K562 (cell line): ENCODE results near the gene ENO3. TPM values are rescaled to one million over a fixed set of nuclear protein-coding genes. Genes with fewer than 3 reads are reported as not detected.

ENCODE experiments used
- ARID2 ChIP-seq: fragments of 450-650 bp; IDR thresholded peaks from 2 replicates; pipeline ENCODE4 v1.6.1; 2017; ENCODE audit warnings: antibody characterized with exemption, mild to moderate bottlenecking
- CEBPZ ChIP-seq: fragments of 150-350 bp; IDR thresholded peaks from 2 replicates; pipeline ENCODE4 v1.6.1; 2014; ENCODE audit warnings: low read depth, mild to moderate bottlenecking, low read length, borderline replicate concordance
- GTF2F1 ChIP-seq: IDR thresholded peaks from 2 replicates; pipeline ENCODE4 v1.6.1; 2011; ENCODE audit warnings: low read depth, low read length, improper control_type of control experiment
- HMGXB4 ChIP-seq: sonication (generic); formaldehyde crosslinking; IDR thresholded peaks from 2 replicates; pipeline ENCODE4 v1.8.1; 2023; ENCODE audit warnings: mild to moderate bottlenecking, missing genetic modification reagents
- HNRNPK ChIP-seq: fragments of 200-400 bp; formaldehyde crosslinking; IDR thresholded peaks from one replicate; pipeline ENCODE4 v1.6.1; 2018; ENCODE audit warnings: mild to moderate bottlenecking, low read depth, low read length; ENCODE audit not compliant: poor library complexity, severe bottlenecking
- MTF1 ChIP-seq: fragments of 250-450 bp; sonication (Bioruptor Pico); IDR thresholded peaks from 2 replicates; pipeline ENCODE4 v1.9.0; 2021; ENCODE audit warnings: moderate library complexity, mild to moderate bottlenecking, inconsistent platforms, borderline replicate concordance
- NCOA2 ChIP-seq, 2 experiments: fragments of 450-650 bp; IDR thresholded peaks; 2 replicates each; pipeline ENCODE4 v1.6.1; 2018; ENCODE audit warnings: mild to moderate bottlenecking in 2 of 2, moderate library complexity in 1 of 2; ENCODE audit not compliant: partially characterized antibody in 2 of 2
- NRF1 ChIP-seq, 2 experiments: fragments of 450-650 bp; IDR thresholded peaks in 1 of 2; conservative IDR thresholded peaks in 1 of 2; 2 replicates each; pipeline ENCODE4 v1.6.1; 2014; ENCODE audit warnings: mild to moderate bottlenecking in 2 of 2
- POLR2A ChIP-seq: fragments of 450-650 bp; conservative IDR thresholded peaks from 2 replicates; pipeline ENCODE4 v1.6.1; 2016
- POLR2AphosphoS5 ChIP-seq: IDR thresholded peaks from 2 replicates; pipeline ENCODE4 v1.6.1; 2011; ENCODE audit warnings: mild to moderate bottlenecking, low read depth, low read length, moderate library complexity; ENCODE audit not compliant: control insufficient read depth, insufficient read depth
- RBFOX2 ChIP-seq: fragments of 200-400 bp; formaldehyde crosslinking; IDR thresholded peaks from 2 replicates; pipeline ENCODE4 v1.6.1; 2017; ENCODE audit warnings: low read depth, mild to moderate bottlenecking, low read length, moderate library complexity
- SMARCA5 ChIP-seq: fragments of 450-650 bp; IDR thresholded peaks from 2 replicates; pipeline ENCODE4 v1.6.1; 2016
- SUPT5H ChIP-seq: fragments of 450-650 bp; IDR thresholded peaks from 2 replicates; pipeline ENCODE4 v1.6.1; 2016
- TAF7 ChIP-seq: fragments of 450-650 bp; IDR thresholded peaks from 2 replicates; pipeline ENCODE4 v1.6.1; 2016; ENCODE audit warnings: missing genetic modification characterization, missing compliant biosample characterization
- TBL1XR1 ChIP-seq, 2 experiments: IDR thresholded peaks; 2 replicates each; pipeline ENCODE4 v1.6.1; 2012; ENCODE audit warnings: improper control_type of control experiment in 2 of 2, low read length in 2 of 2, mild to moderate bottlenecking in 1 of 2
- THRB ChIP-seq: fragments of 450-650 bp; formaldehyde crosslinking; conservative IDR thresholded peaks from 2 replicates; pipeline ENCODE4 v1.4.0; 2022; ENCODE audit warnings: mild to moderate bottlenecking, missing genetic modification characterization
- USF2 ChIP-seq: sonication (generic); formaldehyde crosslinking; IDR thresholded peaks from 2 replicates; pipeline ENCODE4 v1.5.0; 2020; ENCODE audit warnings: missing genetic modification reagents
- ZBTB17 ChIP-seq: fragments of 450-650 bp; formaldehyde crosslinking; IDR thresholded peaks from 2 replicates; pipeline ENCODE4 v1.4.0; 2020; ENCODE audit warnings: mild to moderate bottlenecking
- ZC3H11A ChIP-seq: IDR thresholded peaks from 2 replicates; pipeline ENCODE4 v1.6.1; 2012; ENCODE audit warnings: low read depth, low read length, improper control_type of control experiment
- ZNF324 ChIP-seq: fragments of 250-450 bp; sonication (Bioruptor Pico); IDR thresholded peaks from 2 replicates; pipeline ENCODE4 v1.4.0; 2020; ENCODE audit warnings: mild to moderate bottlenecking
- ZNF696 ChIP-seq: fragments of 250-450 bp; sonication (Bioruptor Pico); conservative IDR thresholded peaks from 2 replicates; pipeline ENCODE4 v1.4.0; 2020; ENCODE audit warnings: mild to moderate bottlenecking, moderate library complexity
- polyA plus RNA-seq, 8 experiments: library from polyadenylated mRNA; depleted of rRNA in 4 of 8; stranded (reverse) in 5 of 8; unstranded in 3 of 8; fragments of >200 nt; fragmentation: Nextera tagmentation in 2 of 8; fragmentation: Illumina TruSeq in 1 of 8; extraction: Ambion mirVana in 2 of 8; extraction: Trizol in 1 of 8; gene quantifications; 2 replicates each; pipeline versions ENCODE4 v1.2.1 to v1.2.3, GENCODE V29; 2011 to 2014; ENCODE audit warnings: inconsistent platforms in 1 of 8, missing spikeins in 1 of 8
- total RNA-seq, 7 experiments: library from RNA; depleted of rRNA in 6 of 7; stranded (reverse); fragments of >200 nt in 6 of 7; fragmentation: Illumina TruSeq in 2 of 7; extraction: Trizol in 2 of 7; gene quantifications; 2 replicates each; pipeline versions ENCODE4 v1.2.1 to v1.2.3, GENCODE V29; 2011 to 2021; ENCODE audit warnings: low replicate concordance in 1 of 7

ENO3 gene
- total and polyA plus RNA-seq, 9 of the 15 experiments (the other 6 are each of a cell fraction or from before 2014, with no cell fraction given), result 5.7 to 17.2 (median 9.9) TPM

GRCh38 chr17:4944554-4945175 is 6.3 kb upstream of the ENO3 start (continued):
- no peak for TF ChIP-seq GTF2F1
- no peak for TF ChIP-seq ARID2
- TF ChIP-seq NCOA2 (IDR thresholded peaks at IDR 0.05; ENCODE audit: partially characterized antibody in 2 of 2), result no peak
- no peak for TF ChIP-seq TAF7 (tag)
- no peak for TF ChIP-seq CEBPZ
- TF ChIP-seq POLR2AphosphoS5, result peak; percentile 48; the same call in 1 of the 2 replicates
- no peak for TF ChIP-seq ZNF324
- TF ChIP-seq NRF1 (conservative IDR thresholded peaks at IDR 0.05 in 1 of 2, IDR thresholded peaks at IDR 0.05 in 1 of 2), result no peak
- peak; percentile 73 for TF ChIP-seq RBFOX2
- no peak for TF ChIP-seq HNRNPK
- peak; percentile 86 for TF ChIP-seq POLR2A
- no peak for TF ChIP-seq ZNF696 (CRISPR knock-in tag)
- peak; percentile 84 for TF ChIP-seq SUPT5H
- TF ChIP-seq THRB (CRISPR knock-in tag), result peak; percentile 84
- TF ChIP-seq USF2 (CRISPR knock-in tag), result no peak
- no peak for TF ChIP-seq TBL1XR1 (IDR thresholded peaks at IDR 0.05; ENCODE audit: low read length in 2 of 2)
- TF ChIP-seq ZBTB17, result peak; percentile 6; the same call in 1 of the 2 replicates
- TF ChIP-seq MTF1 (CRISPR knock-in tag), result no peak
- no peak for TF ChIP-seq SMARCA5
- TF ChIP-seq ZC3H11A, result no peak
- TF ChIP-seq HMGXB4 (CRISPR knock-in tag), result no peak
